Astrocyte (in vitro differentiated cells and primary cell): ENCODE measurements around the gene PPP2R5D. TPM values are rescaled to one million over a fixed set of nuclear protein-coding genes. Genes with fewer than 3 reads are reported as not detected.

Source experiments
- DNase-seq: peaks from one replicate; pipeline ENCODE4 v3.0.0-alpha.2; 2010; ENCODE audit warnings: low read depth
- FAIRE-seq: peaks from 2 replicates; lab custom pipeline; 2011; peaks lifted over from hg19 to GRCh38; lab: Jason Lieb, UNC
- H2AFZ ChIP-seq: 2 replicates; pipeline ENCODE4 v1.6.0; 2012; ENCODE audit warnings: low read depth, low read length, inconsistent platforms
- H3K27ac ChIP-seq: 2 replicates; pipeline ENCODE4 v1.5.1; 2011; ENCODE audit warnings: low read depth, low read length, inconsistent platforms
- H3K27me3 ChIP-seq: 2 replicates; pipeline ENCODE4 v1.6.0; 2011; ENCODE audit warnings: low read length, inconsistent platforms; ENCODE audit not compliant: insufficient read depth
- H3K36me3 ChIP-seq: 2 replicates; pipeline ENCODE4 v1.5.1; 2011; ENCODE audit warnings: low read length, inconsistent platforms; ENCODE audit not compliant: insufficient read depth
- H3K4me1 ChIP-seq: 2 replicates; pipeline ENCODE4 v1.5.1; 2011; ENCODE audit warnings: low read length, inconsistent platforms; ENCODE audit not compliant: insufficient read depth
- H3K4me2 ChIP-seq: 2 replicates; pipeline ENCODE4 v1.6.0; 2012; ENCODE audit warnings: low read length, inconsistent platforms
- H3K4me3 ChIP-seq: 2 replicates; pipeline ENCODE4 v1.5.1; 2011; ENCODE audit warnings: low read depth, mild to moderate bottlenecking, low read length, inconsistent platforms; ENCODE audit not compliant: insufficient read depth
- H3K79me2 ChIP-seq: 2 replicates; pipeline ENCODE4 v1.6.0; 2012; ENCODE audit warnings: mild to moderate bottlenecking, low read length, inconsistent platforms; ENCODE audit not compliant: insufficient read depth
- H3K9ac ChIP-seq: 2 replicates; pipeline ENCODE4 v1.6.0; 2012; ENCODE audit warnings: mild to moderate bottlenecking, low read length, inconsistent platforms
- H3K9me3 ChIP-seq: 2 replicates; pipeline ENCODE4 v1.5.1; 2012; ENCODE audit warnings: low read depth, mild to moderate bottlenecking, low read length, inconsistent platforms; ENCODE audit not compliant: insufficient read depth
- H4K20me1 ChIP-seq: 2 replicates; pipeline ENCODE4 v1.6.0; 2012; ENCODE audit warnings: low read length, inconsistent platforms; ENCODE audit not compliant: insufficient read depth
- H3K27ac Mint-ChIP-seq: one replicate; pipeline ENCODE4 v1.8.0; 2021; ENCODE audit warnings: mild to moderate bottlenecking, mixed read lengths; ENCODE audit not compliant: unreplicated experiment
- H3K27me3 Mint-ChIP-seq: one replicate; pipeline ENCODE4 v1.8.0; 2021; ENCODE audit warnings: low read depth, mixed read lengths; ENCODE audit not compliant: unreplicated experiment
- H3K36me3 Mint-ChIP-seq: one replicate; pipeline ENCODE4 v1.8.0; 2021; ENCODE audit warnings: low read depth, mixed read lengths; ENCODE audit not compliant: unreplicated experiment
- H3K4me1 Mint-ChIP-seq: one replicate; pipeline ENCODE4 v1.8.0; 2021; ENCODE audit warnings: low read depth, mixed read lengths; ENCODE audit not compliant: unreplicated experiment
- H3K4me3 Mint-ChIP-seq: one replicate; pipeline ENCODE4 v1.8.0; 2021; ENCODE audit warnings: mild to moderate bottlenecking, moderate library complexity, mixed read lengths; ENCODE audit not compliant: unreplicated experiment
- H3K9me3 Mint-ChIP-seq: one replicate; pipeline ENCODE4 v1.8.0; 2021; ENCODE audit warnings: mild to moderate bottlenecking, mixed read lengths; ENCODE audit not compliant: unreplicated experiment
- EZH2 ChIP-seq: IDR thresholded peaks from 2 replicates; pipeline ENCODE4 v1.6.1; 2012; ENCODE audit warnings: mild to moderate bottlenecking, low read length, inconsistent platforms; ENCODE audit not compliant: insufficient read depth
- total RNA-seq: library from RNA; stranded (reverse); gene quantifications from 2 replicates; pipeline ENCODE4 v1.2.1, GENCODE V29; 2021
- TF ChIP-seq, protein P1 (sequence below): IDR thresholded peaks from 2 replicates; pipeline ENCODE4 v1.5.1; 2011; ENCODE audit warnings: low read depth, mild to moderate bottlenecking, inconsistent platforms, low read length, moderate library complexity; ENCODE audit not compliant: insufficient read depth

PPP2R5D gene
- total RNA-seq, 1 donor from 2014 or later = 53.0 TPM

DNA sequence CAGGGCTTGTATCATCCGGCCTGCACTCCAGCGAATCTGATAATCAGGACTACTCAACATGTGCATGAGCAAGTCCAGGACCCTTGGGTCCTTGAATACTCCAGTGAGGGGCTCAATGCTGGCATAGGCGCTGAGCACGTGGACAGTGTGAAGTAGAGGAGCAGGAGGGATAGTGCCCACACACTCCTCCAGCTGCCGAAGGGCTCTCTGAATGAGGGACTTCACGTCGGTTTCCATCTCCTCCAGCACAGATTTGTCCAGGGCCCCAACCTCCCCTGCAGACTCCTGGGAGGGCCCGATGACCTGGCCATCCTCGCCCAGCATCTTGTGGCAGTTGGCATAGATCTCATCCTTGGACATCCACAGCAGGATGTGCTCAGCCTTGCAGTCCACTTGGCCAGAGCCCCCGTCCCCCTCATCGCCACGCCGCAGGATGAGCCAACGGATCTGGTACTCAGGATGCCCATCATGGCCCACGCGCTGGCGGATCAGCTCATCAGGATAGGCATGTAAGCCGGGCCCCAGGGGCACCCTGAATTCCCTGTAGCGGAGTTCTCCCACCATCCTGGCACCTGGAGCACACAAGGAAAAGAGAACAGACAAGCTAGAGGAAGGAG lies 68.0 kb downstream of the PPP2R5D start:
- Mint-ChIP-seq H3K9me3 (peaks cover 3% of the 10 kb centered on the region), H3K4me1 (peaks cover 25% of the 10 kb centered on the region), H3K36me3 (peaks cover 17% of the 10 kb centered on the region), H3K27me3 (no peaks in the 10 kb centered on the region), H3K4me3 (peak overlapping the region; percentile 93), H3K27ac (peak overlapping the region; percentile 97)
- Histone ChIP-seq H3K27ac (no peak overlapping the region), H3K9me3 (no peaks in the 10 kb centered on the region), H3K36me3 (peaks cover 15% of the 10 kb centered on the region), H2AFZ (no peak overlapping the region), H3K27me3 (no peaks in the 10 kb centered on the region), H3K4me2 (peak overlapping the region; percentile 91), H4K20me1 (no peaks in the 10 kb centered on the region), H3K79me2 (peaks cover 36% of the 10 kb centered on the region), H3K4me3 (peak overlapping the region; percentile 64), H3K9ac (peak overlapping the region; percentile 93), H3K4me1 (peaks cover 26% of the 10 kb centered on the region)
- FAIRE-seq = no peak
- TF ChIP-seq, protein P1, sequence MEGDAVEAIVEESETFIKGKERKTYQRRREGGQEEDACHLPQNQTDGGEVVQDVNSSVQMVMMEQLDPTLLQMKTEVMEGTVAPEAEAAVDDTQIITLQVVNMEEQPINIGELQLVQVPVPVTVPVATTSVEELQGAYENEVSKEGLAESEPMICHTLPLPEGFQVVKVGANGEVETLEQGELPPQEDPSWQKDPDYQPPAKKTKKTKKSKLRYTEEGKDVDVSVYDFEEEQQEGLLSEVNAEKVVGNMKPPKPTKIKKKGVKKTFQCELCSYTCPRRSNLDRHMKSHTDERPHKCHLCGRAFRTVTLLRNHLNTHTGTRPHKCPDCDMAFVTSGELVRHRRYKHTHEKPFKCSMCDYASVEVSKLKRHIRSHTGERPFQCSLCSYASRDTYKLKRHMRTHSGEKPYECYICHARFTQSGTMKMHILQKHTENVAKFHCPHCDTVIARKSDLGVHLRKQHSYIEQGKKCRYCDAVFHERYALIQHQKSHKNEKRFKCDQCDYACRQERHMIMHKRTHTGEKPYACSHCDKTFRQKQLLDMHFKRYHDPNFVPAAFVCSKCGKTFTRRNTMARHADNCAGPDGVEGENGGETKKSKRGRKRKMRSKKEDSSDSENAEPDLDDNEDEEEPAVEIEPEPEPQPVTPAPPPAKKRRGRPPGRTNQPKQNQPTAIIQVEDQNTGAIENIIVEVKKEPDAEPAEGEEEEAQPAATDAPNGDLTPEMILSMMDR = no peak
- TF ChIP-seq EZH2 = no peak
- no peak for DNase-seq

DNA sequence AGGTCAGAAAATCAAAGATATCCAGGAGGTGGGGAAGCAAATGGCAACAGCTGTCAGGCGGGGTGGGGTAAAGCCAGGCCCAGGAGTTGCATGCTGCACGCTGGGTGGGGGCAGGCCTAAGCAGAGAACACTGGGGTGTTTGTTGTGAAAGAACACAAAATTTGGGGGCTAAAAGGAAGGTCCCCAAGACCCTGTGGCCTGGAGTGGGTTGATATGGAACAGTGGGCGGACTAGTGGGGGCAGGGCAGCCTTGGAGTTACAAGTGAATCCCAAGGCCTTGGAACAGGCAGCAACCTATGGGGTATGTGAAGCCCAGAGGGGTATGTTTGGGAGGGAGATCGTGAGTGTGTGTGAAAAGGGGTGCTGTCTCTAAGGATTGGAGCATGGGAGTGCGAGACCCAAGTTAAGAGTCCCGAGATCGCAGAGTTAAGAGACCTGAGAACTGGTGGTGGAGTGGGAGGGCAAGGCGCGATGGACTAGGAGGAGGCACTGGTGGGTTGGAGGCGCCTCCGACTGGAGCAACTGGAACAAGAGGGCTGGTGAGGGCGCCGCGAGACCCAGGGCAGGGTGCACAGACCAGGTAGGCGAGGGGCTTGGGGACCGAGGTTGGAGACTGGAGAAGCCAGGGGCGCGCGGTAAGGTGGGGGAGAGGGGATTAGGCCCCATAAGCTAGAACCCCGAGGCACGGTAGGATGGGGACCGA lies 68.6 kb downstream of the PPP2R5D start:
- Histone ChIP-seq H3K4me1 (peaks cover 26% of the 10 kb centered on the region), H3K9ac (peak overlapping the region; percentile 93), H3K27me3 (no peaks in the 10 kb centered on the region), H3K4me3 (peak overlapping the region; percentile 64), H3K9me3 (no peaks in the 10 kb centered on the region), H3K36me3 (peaks cover 15% of the 10 kb centered on the region), H2AFZ (peak overlapping the region; percentile 61), H4K20me1 (no peaks in the 10 kb centered on the region), H3K27ac (peak overlapping the region; percentile 90), H3K79me2 (peaks cover 41% of the 10 kb centered on the region), H3K4me2 (peak overlapping the region; percentile 91)
- DNase-seq (peak; percentile 12), FAIRE-seq (no peak)
- Mint-ChIP-seq H3K4me3 (peak overlapping the region; percentile 93), H3K27me3 (no peaks in the 10 kb centered on the region), H3K9me3 (peaks cover 3% of the 10 kb centered on the region), H3K27ac (peak overlapping the region; percentile 97), H3K4me1 (peaks cover 25% of the 10 kb centered on the region), H3K36me3 (peaks cover 17% of the 10 kb centered on the region)
- TF ChIP-seq, protein P1 = no peak
- no peak for TF ChIP-seq EZH2
